ENCODE measurements around the gene HEBP1.

HEBP1 gene

GRCh38 chr12:12958886-12959285 is 41.2 kb downstream of the HEBP1 start:
- H3K4me3 ChIP-seq (replicated peaks in 1 of 2; ENCODE audit: low read depth in 2 of 2, low read length in 2 of 2): no peak overlapping the region
- TF ChIP-seq, protein P1, sequence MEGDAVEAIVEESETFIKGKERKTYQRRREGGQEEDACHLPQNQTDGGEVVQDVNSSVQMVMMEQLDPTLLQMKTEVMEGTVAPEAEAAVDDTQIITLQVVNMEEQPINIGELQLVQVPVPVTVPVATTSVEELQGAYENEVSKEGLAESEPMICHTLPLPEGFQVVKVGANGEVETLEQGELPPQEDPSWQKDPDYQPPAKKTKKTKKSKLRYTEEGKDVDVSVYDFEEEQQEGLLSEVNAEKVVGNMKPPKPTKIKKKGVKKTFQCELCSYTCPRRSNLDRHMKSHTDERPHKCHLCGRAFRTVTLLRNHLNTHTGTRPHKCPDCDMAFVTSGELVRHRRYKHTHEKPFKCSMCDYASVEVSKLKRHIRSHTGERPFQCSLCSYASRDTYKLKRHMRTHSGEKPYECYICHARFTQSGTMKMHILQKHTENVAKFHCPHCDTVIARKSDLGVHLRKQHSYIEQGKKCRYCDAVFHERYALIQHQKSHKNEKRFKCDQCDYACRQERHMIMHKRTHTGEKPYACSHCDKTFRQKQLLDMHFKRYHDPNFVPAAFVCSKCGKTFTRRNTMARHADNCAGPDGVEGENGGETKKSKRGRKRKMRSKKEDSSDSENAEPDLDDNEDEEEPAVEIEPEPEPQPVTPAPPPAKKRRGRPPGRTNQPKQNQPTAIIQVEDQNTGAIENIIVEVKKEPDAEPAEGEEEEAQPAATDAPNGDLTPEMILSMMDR (IDR thresholded peaks at IDR 0.05; ENCODE audit: low read depth, low read length): no peak
- no peak for DNase-seq (ENCODE audit: low read depth in 2 of 2)

- no peak overlapping the region for H3K4me3 ChIP-seq (replicated peaks in 1 of 2; ENCODE audit: low read depth in 2 of 2, low read length in 2 of 2)
- DNase-seq (ENCODE audit: low read depth in 2 of 2): no peak
- TF ChIP-seq, protein P1 (IDR thresholded peaks at IDR 0.05; ENCODE audit: low read depth, low read length): no peak
Observed at GRCh38 chr12:12954878-12955625, 45.0 kb downstream of the HEBP1 start.

DNA sequence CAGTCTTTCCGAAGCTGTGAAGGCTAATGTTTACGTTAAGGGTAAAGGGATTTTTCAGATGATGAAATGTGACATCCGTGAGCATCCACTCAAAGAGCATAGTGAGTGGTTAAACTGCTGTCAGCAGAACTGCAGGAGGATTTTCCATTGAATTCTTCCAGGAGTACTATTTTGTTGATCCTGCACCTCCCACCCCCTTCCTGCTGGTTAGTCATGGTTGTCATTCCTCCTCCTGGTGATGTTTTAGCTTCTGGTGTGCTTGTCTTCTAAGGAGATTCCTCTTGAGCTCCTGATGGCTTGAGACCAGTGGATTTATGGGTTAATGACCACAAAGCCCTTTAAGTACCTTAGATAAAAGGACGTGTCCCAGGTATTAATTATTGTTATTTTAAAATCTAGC is 45.7 kb downstream of the HEBP1 start:
- no peak for DNase-seq (ENCODE audit: low read depth in 2 of 2)
- H3K4me3 ChIP-seq (replicated peaks in 1 of 2; ENCODE audit: low read depth in 2 of 2, low read length in 2 of 2): no peak overlapping the region
- TF ChIP-seq, protein P1 (IDR thresholded peaks at IDR 0.05; ENCODE audit: low read depth, low read length): no peak

DNA sequence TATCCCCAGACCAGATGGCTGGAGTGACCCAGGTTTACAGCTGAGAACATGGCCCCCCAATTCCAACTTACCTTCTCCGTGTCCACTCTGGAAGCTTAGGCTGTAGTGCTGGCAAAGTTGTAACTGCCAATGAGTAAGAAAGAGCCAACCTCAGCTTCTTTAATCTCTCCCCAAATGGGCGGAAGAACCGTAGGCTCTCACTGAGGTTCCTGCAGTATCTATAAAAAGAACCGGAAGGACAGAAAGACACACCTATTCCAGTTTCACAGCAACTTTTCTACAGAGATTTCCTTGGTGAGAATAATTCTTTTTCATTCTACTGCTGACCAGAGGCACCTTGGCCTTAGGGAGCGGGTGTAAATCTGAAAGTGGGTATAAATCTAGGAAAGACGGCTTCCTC is 48.0 kb downstream of the HEBP1 start, which contains the start of gene GPRC5D:
Gene GPRC5D (minus strand): TSS at position 135 of the 400 bp plus-strand sequence. CDS start 1,786 bp downstream, outside the sequence.
- TF ChIP-seq, protein P1 (IDR thresholded peaks at IDR 0.05; ENCODE audit: low read depth, low read length): no peak
- H3K4me3 ChIP-seq (replicated peaks in 1 of 2; ENCODE audit: low read depth in 2 of 2, low read length in 2 of 2): no peak within 1 kb of the TSS
- DNase-seq (ENCODE audit: low read depth in 2 of 2): no peak

- no peak for DNase-seq (ENCODE audit: low read depth in 2 of 2)
- TF ChIP-seq, protein P1 (IDR thresholded peaks at IDR 0.05; ENCODE audit: low read depth, low read length): no peak
- no peak overlapping the region for H3K4me3 ChIP-seq (replicated peaks in 1 of 2; ENCODE audit: low read depth in 2 of 2, low read length in 2 of 2)
Observed at GRCh38 chr12:12951504-12951903, 48.6 kb downstream of the HEBP1 start.

DNA sequence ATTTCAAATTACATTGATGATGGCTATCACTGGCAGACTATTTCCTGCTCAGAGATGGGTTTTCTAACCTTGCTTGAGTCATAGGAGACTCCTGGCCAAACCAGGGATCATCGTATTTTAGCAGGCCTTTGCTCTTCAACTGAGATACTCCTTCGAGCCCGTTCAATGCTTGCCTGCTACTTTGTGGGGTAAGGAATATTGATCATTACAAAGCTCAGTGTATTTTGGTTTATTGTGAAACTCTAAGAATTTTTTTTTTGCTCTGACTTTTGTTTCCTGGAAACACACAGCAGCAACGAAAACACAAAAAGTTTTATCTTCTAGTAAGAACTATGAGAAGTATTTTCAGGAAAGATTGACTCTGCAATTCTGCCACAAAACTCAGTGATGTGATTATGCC is 52.2 kb downstream of the HEBP1 start:
- DNase-seq (ENCODE audit: low read depth in 2 of 2): peak in 1 of 2 donors; percentile 7
- no peak overlapping the region for H3K4me3 ChIP-seq (replicated peaks in 1 of 2; ENCODE audit: low read depth in 2 of 2, low read length in 2 of 2)
- TF ChIP-seq, protein P1 (IDR thresholded peaks at IDR 0.05; ENCODE audit: low read depth, low read length): no peak

Data from cardiac fibroblast (primary cell).